Aorta (tissue), 5 donors: ENCODE measurements around the gene FBXO9. TPM values are rescaled to one million over a fixed set of nuclear protein-coding genes. Genes with fewer than 3 reads are reported as not detected.

ENCODE experiments used
- ATAC-seq: fragments of 200-7000 bp; cut with Tn5 transposase; one replicate; pipeline ENCODE4 v1.9.1; 2022; ENCODE audit warnings: moderate library complexity; ENCODE audit not compliant: low FRiP score
- DNase-seq, 2 donors: peaks; one replicate each; pipeline ENCODE4 v3.0.0-alpha.2; 2020
- H3K27ac ChIP-seq, 2 donors: one replicate each; pipeline ENCODE4 v1.5.1; 2013; ENCODE audit warnings: low read length in 2 of 2, mild to moderate bottlenecking in 2 of 2, moderate library complexity in 2 of 2, control low read depth in 1 of 2, inconsistent platforms in 1 of 2, low read depth in 1 of 2
- H3K27me3 ChIP-seq, 2 donors: one replicate each; pipeline ENCODE4 v1.6.1; 2013; ENCODE audit warnings: control low read depth in 1 of 2, low read length in 1 of 2, mild to moderate bottlenecking in 1 of 2, moderate library complexity in 1 of 2; ENCODE audit not compliant: insufficient read depth in 2 of 2, control insufficient read depth in 1 of 2
- H3K36me3 ChIP-seq, 2 donors: one replicate each; pipeline ENCODE4 v1.6.1; 2013; ENCODE audit warnings: control low read depth in 1 of 2, low read length in 1 of 2, mild to moderate bottlenecking in 1 of 2; ENCODE audit not compliant: insufficient read depth in 2 of 2, control insufficient read depth in 1 of 2
- H3K4me1 ChIP-seq, 2 donors: one replicate each; pipeline ENCODE4 v1.6.1; 2013; ENCODE audit warnings: low read length in 2 of 2, control low read depth in 1 of 2, mild to moderate bottlenecking in 1 of 2, moderate library complexity in 1 of 2; ENCODE audit not compliant: insufficient read depth in 2 of 2, control insufficient read depth in 1 of 2
- H3K4me3 ChIP-seq, 2 donors: one replicate each; pipeline ENCODE4 v1.5.1; 2013; ENCODE audit warnings: low read length in 2 of 2, control low read depth in 1 of 2, mild to moderate bottlenecking in 1 of 2
- H3K9me3 ChIP-seq: one replicate; pipeline ENCODE4 v1.6.1; 2013; ENCODE audit warnings: mild to moderate bottlenecking, low read length; ENCODE audit not compliant: control insufficient read depth
- WGBS, 2 donors: extraction: QIAGEN DNeasy Blood & Tissue Kit; methylation state at CpG; one replicate each; pipeline ENCODE4 v1.1.7; 2013; 5-methylcytosine and 5-hydroxymethylcytosine counted together
- intact Hi-C, 2 donors: fragments of 100-400 bp; cut with DNase I; formaldehyde crosslinking; loops; one replicate each; pipeline versions ENCODE4 v1.14.2 to v1.15.0; 2022
- polyA plus RNA-seq, 2 donors: library from polyadenylated mRNA; stranded (reverse); fragments of 200-250 nt; gene quantifications; one replicate each; pipeline ENCODE4 v1.2.3, GENCODE V29; 2013
- total RNA-seq, 2 donors: library from RNA; stranded (reverse); fragmentation: NEBNext Ultra II Directional; extraction: Animal tissue kit (Norgen Biotek cat#: 25700); gene quantifications; one replicate each; pipeline ENCODE4 v1.2.1, GENCODE V29; 2021
- donor health status: healthy with polysubstance abuse.
- donor health status: Bipolar disorder and iron deficiency.
- donor health status: DM: no; HTN: no; CAD: no.
- donor health status: DM: no; HTN: no; CAD: no.
- donor health status: DM: yes; HTN: yes; CAD: no.

Gene FBXO9
- total and polyA plus RNA-seq, 4 donors: 44.2 to 112 (median 74.4) TPM

DNA sequence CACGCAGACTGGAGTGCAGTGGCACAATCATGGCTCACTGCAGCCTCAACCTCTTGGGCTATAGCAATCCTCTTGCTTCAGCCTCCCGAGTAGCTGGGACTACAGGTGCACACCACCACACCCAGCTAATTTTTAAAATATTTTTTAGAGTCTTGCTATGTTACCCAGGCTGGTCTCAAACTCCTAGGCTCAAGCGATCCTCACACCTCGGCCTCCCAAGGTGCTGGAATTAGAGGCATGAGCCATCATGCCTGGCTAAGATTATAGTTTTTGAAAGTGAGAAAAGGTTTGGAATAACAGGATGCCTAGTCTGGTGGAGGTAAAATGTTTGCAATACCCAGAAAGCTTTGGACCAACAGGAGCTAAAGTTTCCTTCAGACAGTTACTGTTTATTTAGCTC is 60.1 kb downstream of the FBXO9 start:
- no peaks in the 10 kb centered on the region for H3K36me3 ChIP-seq
- no peak for DNase-seq
- no peak overlapping the region for H3K4me3 ChIP-seq
- 81 to 86% methylated on average over 4 of the region's 4 CpGs for WGBS, 2 donors
- H3K27me3 ChIP-seq: no peaks in the 10 kb centered on the region
- no peak for ATAC-seq
- H3K27ac ChIP-seq: no peak overlapping the region
- H3K9me3 ChIP-seq: no peaks in the 10 kb centered on the region
- H3K4me1 ChIP-seq: no peaks in the 10 kb centered on the region
- intact Hi-C loops: no loop called here

DNA sequence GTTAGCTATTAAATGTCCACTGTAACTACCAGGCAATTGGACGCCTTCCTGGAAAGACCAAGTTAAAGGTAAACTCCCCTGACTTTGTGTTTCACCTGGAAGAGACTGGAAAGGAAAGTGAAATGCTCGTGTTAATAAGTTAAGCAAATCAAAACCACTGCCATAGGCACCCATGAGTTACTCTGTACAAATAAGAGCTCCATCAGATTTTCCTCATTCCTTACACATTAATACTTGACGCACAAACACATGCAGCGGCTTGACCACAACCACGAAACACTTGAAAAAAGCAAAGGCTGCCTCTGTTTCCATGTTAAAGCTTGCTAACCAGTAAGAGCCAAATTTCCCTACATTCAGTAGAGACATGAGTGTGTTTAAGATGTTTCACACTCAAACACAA is 63.6 kb downstream of the FBXO9 start:
- H3K4me1 ChIP-seq: no peaks in the 10 kb centered on the region
- H3K4me3 ChIP-seq: no peak overlapping the region
- no peak overlapping the region for H3K27ac ChIP-seq
- H3K36me3 ChIP-seq: no peaks in the 10 kb centered on the region
- H3K9me3 ChIP-seq: no peaks in the 10 kb centered on the region
- no peak for DNase-seq
- 92% methylated on average over 5 of the region's 5 CpGs for WGBS, 2 donors
- no peak for ATAC-seq
- no peaks in the 10 kb centered on the region for H3K27me3 ChIP-seq
- intact Hi-C loops: no loop called here

DNA sequence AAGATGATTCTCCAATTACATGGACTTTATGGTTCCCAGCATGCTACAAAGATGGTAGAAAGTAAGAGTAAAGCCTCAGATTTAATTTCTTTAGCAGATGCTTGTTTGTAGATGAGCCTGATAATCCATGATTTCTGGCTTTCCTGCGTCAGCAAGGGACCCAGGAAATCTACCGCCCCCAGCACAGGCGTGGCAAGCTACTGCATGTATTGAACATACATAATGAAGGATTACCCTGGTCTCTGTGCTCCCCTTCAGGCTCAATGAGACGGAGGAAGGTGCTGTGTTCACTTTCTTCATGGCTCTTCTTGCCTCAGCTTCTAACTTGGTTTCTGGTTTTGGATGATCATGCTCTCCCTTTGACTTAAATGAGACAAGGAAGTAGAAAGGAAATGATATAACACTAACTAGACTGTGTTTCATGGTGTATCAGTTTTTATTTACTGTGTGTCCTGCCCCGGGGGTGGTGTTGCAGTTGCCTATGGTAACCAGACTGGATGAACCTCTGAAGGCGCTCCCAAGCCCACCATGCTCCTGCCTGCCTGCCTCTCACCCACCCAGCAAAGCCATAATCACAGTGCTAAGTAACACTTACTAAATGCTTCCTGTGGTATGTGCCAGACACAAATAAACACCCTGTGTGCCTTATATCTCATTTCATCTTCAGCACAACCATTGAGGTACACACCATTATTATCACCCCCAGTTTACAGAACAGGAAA is 65.5 kb downstream of the FBXO9 start:
- H3K36me3 ChIP-seq: no peaks in the 10 kb centered on the region
- no peak overlapping the region for H3K4me3 ChIP-seq
- WGBS, 2 donors: 93 to 94% methylated on average over 6 of the region's 6 CpGs
- intact Hi-C loops: no loop called here
- H3K9me3 ChIP-seq: no peaks in the 10 kb centered on the region
- no peak overlapping the region for H3K27ac ChIP-seq
- no peaks in the 10 kb centered on the region for H3K27me3 ChIP-seq
- DNase-seq: no peak
- no peaks in the 10 kb centered on the region for H3K4me1 ChIP-seq
- ATAC-seq: no peak

DNA sequence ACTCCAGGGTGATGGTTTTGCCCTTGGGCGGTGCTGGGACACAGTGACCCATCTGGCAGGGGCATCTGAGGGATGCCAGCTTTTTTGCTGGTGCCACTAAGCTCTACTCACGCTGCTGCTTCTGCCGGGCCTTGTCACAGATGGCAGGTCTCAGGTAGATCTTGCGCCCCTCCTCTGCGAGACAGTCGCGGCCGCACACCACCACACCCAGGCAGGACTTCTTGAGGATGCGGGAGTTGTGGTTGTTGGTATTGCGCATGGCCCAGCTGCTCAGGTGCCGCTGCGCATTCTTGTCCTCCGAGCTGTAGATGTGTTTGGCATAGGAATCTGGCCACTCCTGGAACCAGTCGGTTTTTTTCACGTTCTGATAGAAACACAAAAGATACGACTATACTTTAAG is 68.8 kb downstream of the FBXO9 start:
- 84 to 86% methylated on average over 16 of the region's 16 CpGs for WGBS, 2 donors

DNA sequence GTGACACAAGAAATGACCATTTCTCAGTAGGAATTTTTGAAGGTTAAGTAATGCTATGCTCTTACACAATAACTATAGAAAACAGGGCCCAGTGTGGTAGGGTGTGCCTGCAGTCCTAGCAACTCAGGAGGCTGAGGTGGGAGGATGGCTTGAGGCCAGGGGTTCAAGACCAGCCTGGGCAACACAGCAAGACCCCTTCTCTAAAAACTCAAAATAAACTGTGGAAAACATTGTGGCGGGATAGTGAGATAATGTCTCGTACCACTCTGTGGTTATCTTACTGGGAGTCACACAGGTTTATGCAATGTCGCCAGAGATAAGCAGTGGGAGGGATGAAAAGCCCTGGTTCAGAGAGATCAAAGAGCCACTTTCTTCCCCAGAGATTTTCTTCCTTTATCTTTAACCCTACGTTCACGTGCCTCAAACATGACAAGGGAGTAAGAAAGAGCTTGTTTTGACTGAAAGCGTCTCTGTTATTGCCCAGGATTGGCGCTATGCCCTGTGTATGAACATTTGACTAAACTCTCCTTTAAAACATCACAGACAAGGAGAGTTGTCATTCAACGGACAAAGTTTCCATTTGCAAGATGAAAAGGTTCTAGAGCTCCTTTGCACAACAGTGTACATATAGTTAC is 69.5 kb downstream of the FBXO9 start:
- intact Hi-C loops: no loop called here
- Histone ChIP-seq H3K27me3 (no peaks in the 10 kb centered on the region), H3K36me3 (no peaks in the 10 kb centered on the region), H3K27ac (no peak overlapping the region), H3K4me1 (no peaks in the 10 kb centered on the region), H3K4me3 (no peak overlapping the region), H3K9me3 (no peaks in the 10 kb centered on the region)
- ATAC-seq: no peak
- 41% methylated on average over 8 of the region's 8 CpGs for WGBS, 2 donors
- DNase-seq: no peak

More for the DNA sequence above, 68.8 kb downstream of the FBXO9 start:
- Histone ChIP-seq H3K4me3 (no peak overlapping the region), H3K36me3 (no peaks in the 10 kb centered on the region), H3K4me1 (no peaks in the 10 kb centered on the region), H3K9me3 (no peaks in the 10 kb centered on the region), H3K27ac (no peak overlapping the region), H3K27me3 (no peaks in the 10 kb centered on the region)
- ATAC-seq (no peak), DNase-seq (no peak)
- intact Hi-C loops: no loop called here

DNA sequence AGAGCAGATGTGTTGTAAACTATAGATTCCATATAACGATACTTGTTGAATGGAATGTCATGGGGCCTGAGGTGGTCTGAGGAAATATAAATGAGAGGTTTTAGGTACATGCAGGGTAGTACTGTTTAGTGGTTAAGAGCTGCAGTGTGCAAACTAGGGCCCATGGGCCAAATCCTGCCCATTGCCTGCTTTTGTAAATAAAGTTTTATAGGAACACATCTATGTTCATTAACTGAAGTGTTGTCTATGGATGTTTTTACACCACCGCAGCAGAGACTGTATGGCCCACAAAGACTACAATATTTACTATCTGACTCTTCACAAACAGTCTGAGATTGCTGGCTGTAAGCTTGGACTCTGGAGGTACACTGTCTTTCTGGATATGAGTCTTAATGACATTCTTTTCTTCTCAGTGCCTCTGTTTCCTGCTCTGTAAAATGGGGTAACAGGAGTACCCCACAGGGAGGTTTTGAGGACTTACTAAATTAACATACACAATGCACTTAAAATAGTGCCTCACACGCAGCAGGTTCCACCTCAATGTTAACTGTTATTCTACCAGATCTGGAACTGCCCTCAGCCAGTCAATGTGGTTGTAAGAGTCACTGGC is 70.9 kb downstream of the FBXO9 start:
- 81 to 83% methylated on average over 3 of the region's 3 CpGs for WGBS, 2 donors
- H3K27ac ChIP-seq: no peak overlapping the region
- no peaks in the 10 kb centered on the region for H3K4me1 ChIP-seq

DNA sequence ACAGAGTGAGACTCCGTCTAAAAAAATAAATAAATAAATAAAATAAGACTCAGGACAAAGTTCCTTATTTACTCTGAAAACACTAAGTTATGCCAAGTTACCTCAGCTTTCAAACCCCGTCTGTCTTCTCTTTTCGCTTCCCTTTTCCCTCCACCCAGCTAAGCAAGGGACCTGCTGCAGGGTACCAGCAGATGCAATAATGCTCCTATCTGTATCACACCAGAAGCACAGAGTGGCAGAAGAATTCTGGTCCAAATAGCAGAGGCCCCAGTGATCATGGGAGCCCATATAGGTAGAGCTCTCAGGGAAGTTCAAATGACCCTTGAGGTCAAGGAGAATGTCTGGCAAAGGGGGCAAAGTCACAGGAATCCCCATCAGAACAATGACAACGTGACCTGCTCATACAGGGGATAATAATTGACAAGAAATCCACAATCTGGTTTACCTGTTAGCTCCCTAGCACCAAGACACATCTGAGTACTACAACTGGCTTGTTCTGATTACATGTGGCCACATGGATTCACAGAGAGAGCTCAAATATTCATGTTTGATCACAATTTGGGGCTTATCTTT is 74.7 kb downstream of the FBXO9 start:
- ATAC-seq (no peak), DNase-seq (no peak)
- Histone ChIP-seq H3K36me3 (no peaks in the 10 kb centered on the region), H3K4me3 (no peak overlapping the region), H3K27me3 (no peaks in the 10 kb centered on the region), H3K4me1 (no peaks in the 10 kb centered on the region), H3K27ac (no peak overlapping the region), H3K9me3 (no peaks in the 10 kb centered on the region)
- intact Hi-C loops: no loop called here
- 54 to 58% methylated on average over 4 of the region's 4 CpGs for WGBS, 2 donors

More for the DNA sequence above, 70.9 kb downstream of the FBXO9 start:
- no peaks in the 10 kb centered on the region for H3K27me3 ChIP-seq
- no peak overlapping the region for H3K4me3 ChIP-seq
- DNase-seq: no peak
- intact Hi-C loops: no loop called here
- H3K9me3 ChIP-seq: no peaks in the 10 kb centered on the region
- no peak for ATAC-seq
- no peaks in the 10 kb centered on the region for H3K36me3 ChIP-seq

DNA sequence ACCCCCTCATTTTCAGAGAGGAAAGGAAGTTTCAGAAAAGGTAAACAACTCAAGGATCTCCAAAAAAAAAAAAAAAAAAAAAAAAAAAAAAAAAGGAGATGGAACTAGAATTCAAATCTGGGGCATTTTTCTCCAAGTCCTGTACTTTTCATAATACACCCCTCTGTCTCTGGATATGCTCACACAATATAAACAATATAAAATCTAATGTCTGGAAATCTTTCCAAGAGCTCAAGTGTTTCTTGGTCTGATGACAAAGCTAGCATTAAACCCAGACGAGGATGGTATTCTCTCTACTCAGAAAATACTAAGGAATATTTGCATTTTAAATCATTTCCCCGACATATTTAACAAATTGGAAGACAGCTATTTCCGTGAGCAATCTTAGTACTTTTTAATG is 77.6 kb downstream of the FBXO9 start:
- H3K27ac ChIP-seq: no peak overlapping the region
- no peak for DNase-seq
- intact Hi-C loops: no loop called here
- H3K27me3 ChIP-seq: no peaks in the 10 kb centered on the region
- H3K4me3 ChIP-seq: no peak overlapping the region
- 15 to 21% methylated on average over 3 of the region's 3 CpGs for WGBS, 2 donors
- ATAC-seq: no peak
- H3K36me3 ChIP-seq: no peaks in the 10 kb centered on the region
- H3K9me3 ChIP-seq: no peaks in the 10 kb centered on the region
- H3K4me1 ChIP-seq: no peaks in the 10 kb centered on the region
